ENCODE results near the gene MDK. TPM values are rescaled to one million over a fixed set of nuclear protein-coding genes. Genes with fewer than 3 reads are reported as not detected.

Gene MDK
- total RNA-seq, 1 experiment from 2014 or later = 699 TPM

DNA sequence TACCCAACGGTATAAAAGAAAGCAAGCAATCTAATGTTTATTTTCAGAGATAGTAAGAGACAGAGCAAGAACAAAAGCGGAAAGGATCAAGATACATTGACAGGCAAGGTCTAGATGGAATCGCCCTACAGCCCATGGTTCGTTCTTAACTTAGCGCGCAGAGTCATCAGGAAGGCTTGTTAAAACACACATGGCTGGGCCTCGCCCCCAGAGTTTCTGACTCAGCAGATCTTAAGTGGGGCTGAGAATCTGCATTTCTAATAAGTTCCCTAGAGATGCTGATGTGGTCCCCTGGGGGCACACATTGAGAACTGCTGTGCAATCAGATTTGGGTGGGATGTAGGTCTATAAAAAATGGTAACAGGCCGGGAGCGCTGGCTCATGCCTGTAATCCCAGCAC is 45.9 kb downstream of the MDK start:
- ChIA-PET POLR2A (no interaction called here), CTCF (no interaction called here)
- no peak overlapping the region for H3K4me3 Mint-ChIP-seq (ENCODE audit: unreplicated experiment)
- intact Hi-C loops (cut with micrococcal nuclease; ENCODE audit: unreplicated experiment) = no loop called here
- H3K27me3 ChIP-seq (replicated peaks; ENCODE audit: control insufficient read depth, insufficient read depth, low read length) = no peaks in the 10 kb centered on the region
- H3K4me3 ChIP-seq (ENCODE audit: low read depth, low read length) = no peak overlapping the region
- no peaks in the 10 kb centered on the region for H3K4me1 ChIP-seq
- no peaks in the 10 kb centered on the region for H3K9me3 Mint-ChIP-seq (ENCODE audit: unreplicated experiment)
- DNase-seq = no peak
- BruUV-seq (replicated peaks) = no TSS peak
- H3K36me3 ChIP-seq (ENCODE audit: control insufficient read depth, insufficient read depth, low read length) = no peaks in the 10 kb centered on the region
- TF ChIP-seq, protein P1, sequence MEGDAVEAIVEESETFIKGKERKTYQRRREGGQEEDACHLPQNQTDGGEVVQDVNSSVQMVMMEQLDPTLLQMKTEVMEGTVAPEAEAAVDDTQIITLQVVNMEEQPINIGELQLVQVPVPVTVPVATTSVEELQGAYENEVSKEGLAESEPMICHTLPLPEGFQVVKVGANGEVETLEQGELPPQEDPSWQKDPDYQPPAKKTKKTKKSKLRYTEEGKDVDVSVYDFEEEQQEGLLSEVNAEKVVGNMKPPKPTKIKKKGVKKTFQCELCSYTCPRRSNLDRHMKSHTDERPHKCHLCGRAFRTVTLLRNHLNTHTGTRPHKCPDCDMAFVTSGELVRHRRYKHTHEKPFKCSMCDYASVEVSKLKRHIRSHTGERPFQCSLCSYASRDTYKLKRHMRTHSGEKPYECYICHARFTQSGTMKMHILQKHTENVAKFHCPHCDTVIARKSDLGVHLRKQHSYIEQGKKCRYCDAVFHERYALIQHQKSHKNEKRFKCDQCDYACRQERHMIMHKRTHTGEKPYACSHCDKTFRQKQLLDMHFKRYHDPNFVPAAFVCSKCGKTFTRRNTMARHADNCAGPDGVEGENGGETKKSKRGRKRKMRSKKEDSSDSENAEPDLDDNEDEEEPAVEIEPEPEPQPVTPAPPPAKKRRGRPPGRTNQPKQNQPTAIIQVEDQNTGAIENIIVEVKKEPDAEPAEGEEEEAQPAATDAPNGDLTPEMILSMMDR (IDR thresholded peaks at IDR 0.05; ENCODE audit: insufficient read depth in 1 of 2, low read depth in 1 of 2, low read length in 1 of 2, severe bottlenecking in 1 of 2, unreplicated experiment in 1 of 2) = no peak
- no peaks in the 10 kb centered on the region for H3K27me3 Mint-ChIP-seq (ENCODE audit: insufficient read depth, unreplicated experiment)
- H3K36me3 Mint-ChIP-seq (ENCODE audit: insufficient read depth, unreplicated experiment) = peaks cover 60% of the 10 kb centered on the region
- no peak overlapping the region for H3K27ac Mint-ChIP-seq (ENCODE audit: unreplicated experiment)
- H3K9me3 ChIP-seq = no peaks in the 10 kb centered on the region
- H3K4me1 Mint-ChIP-seq (ENCODE audit: low read depth, unreplicated experiment) = no peaks in the 10 kb centered on the region

GRCh38 chr11:46429717-46430116 is 48.2 kb downstream of the MDK start:
- TF ChIP-seq, protein P1 (IDR thresholded peaks at IDR 0.05; ENCODE audit: insufficient read depth in 1 of 2, low read depth in 1 of 2, low read length in 1 of 2, severe bottlenecking in 1 of 2, unreplicated experiment in 1 of 2) = no peak
- CTCF ChIA-PET = no interaction called here
- Histone ChIP-seq H3K4me3 (ENCODE audit: low read depth, low read length) (no peak overlapping the region), H3K36me3 (ENCODE audit: control insufficient read depth, insufficient read depth, low read length) (peaks cover 1% of the 10 kb centered on the region; the same call in 1 of the 2 replicates), H3K9me3 (no peaks in the 10 kb centered on the region), H3K4me1 (no peaks in the 10 kb centered on the region), H3K27me3 (replicated peaks; ENCODE audit: control insufficient read depth, insufficient read depth, low read length) (no peaks in the 10 kb centered on the region)
- Mint-ChIP-seq H3K36me3 (ENCODE audit: insufficient read depth, unreplicated experiment) (peaks cover 67% of the 10 kb centered on the region), H3K4me3 (ENCODE audit: unreplicated experiment) (no peak overlapping the region), H3K27me3 (ENCODE audit: insufficient read depth, unreplicated experiment) (no peaks in the 10 kb centered on the region), H3K9me3 (ENCODE audit: unreplicated experiment) (no peaks in the 10 kb centered on the region), H3K27ac (ENCODE audit: unreplicated experiment) (no peak overlapping the region), H3K4me1 (ENCODE audit: low read depth, unreplicated experiment) (no peaks in the 10 kb centered on the region)
- POLR2A ChIA-PET = no interaction called here
- intact Hi-C loops (cut with micrococcal nuclease; ENCODE audit: unreplicated experiment) = no loop called here
- no TSS peak for BruUV-seq (replicated peaks)
- no peak for DNase-seq

GRCh38 chr11:46431211-46431610 is 49.7 kb downstream of the MDK start:
- H3K36me3 Mint-ChIP-seq (ENCODE audit: insufficient read depth, unreplicated experiment) = peaks cover 61% of the 10 kb centered on the region
- TF ChIP-seq, protein P1 (IDR thresholded peaks at IDR 0.05; ENCODE audit: insufficient read depth in 1 of 2, low read depth in 1 of 2, low read length in 1 of 2, severe bottlenecking in 1 of 2, unreplicated experiment in 1 of 2) = no peak
- POLR2A ChIA-PET = no interaction called here
- H3K27me3 Mint-ChIP-seq (ENCODE audit: insufficient read depth, unreplicated experiment) = no peaks in the 10 kb centered on the region
- no peaks in the 10 kb centered on the region for H3K4me1 ChIP-seq
- H3K9me3 Mint-ChIP-seq (ENCODE audit: unreplicated experiment) = no peaks in the 10 kb centered on the region
- H3K4me3 Mint-ChIP-seq (ENCODE audit: unreplicated experiment) = no peak overlapping the region
- DNase-seq = no peak
- BruUV-seq (replicated peaks) = no TSS peak
- peaks cover 1% of the 10 kb centered on the region for H3K36me3 ChIP-seq (ENCODE audit: control insufficient read depth, insufficient read depth, low read length)
- H3K27me3 ChIP-seq (replicated peaks; ENCODE audit: control insufficient read depth, insufficient read depth, low read length) = no peaks in the 10 kb centered on the region
- H3K9me3 ChIP-seq = no peaks in the 10 kb centered on the region
- CTCF ChIA-PET = no interaction called here
- no peak overlapping the region for H3K4me3 ChIP-seq (ENCODE audit: low read depth, low read length)
- no peaks in the 10 kb centered on the region for H3K4me1 Mint-ChIP-seq (ENCODE audit: low read depth, unreplicated experiment)
- H3K27ac Mint-ChIP-seq (ENCODE audit: unreplicated experiment) = no peak overlapping the region
- intact Hi-C loops (cut with micrococcal nuclease; ENCODE audit: unreplicated experiment) = no loop called here

Small RNA genes lying within 50 kb of the gene (microRNA-seq; reads per million reads assigned to microRNA genes)
- not detected for gene MIR4688

Other genes starting within 250 kb of the MDK start
- 24.9 and 29.5 TPM in 2 replicates for gene CREB3L1, start 104.0 kb upstream of the MDK start, total RNA-seq (2022)
- 59.3 and 59.5 TPM in 2 replicates for gene DGKZ, start 34.2 kb upstream of the MDK start, total RNA-seq (2022)
- 0.27 and 0.28 TPM in 2 replicates for gene CHRM4, start 10.1 kb downstream of the MDK start, total RNA-seq (2022)
- gene AMBRA1, start 212.4 kb downstream of the MDK start, total RNA-seq (2022) = 48.1 and 51.5 TPM in 2 replicates
- 7.6 and 9.1 TPM in 2 replicates for gene HARBI1, start 235.6 kb downstream of the MDK start, total RNA-seq (2022)
- gene ATG13, start 235.9 kb downstream of the MDK start, total RNA-seq (2022) = 75.9 and 101 TPM in 2 replicates

Data from Caco-2 (cell line).